Dermis microvascular lymphatic vessel endothelial cell (primary cell): ENCODE data around the gene KRT71. TPM values are rescaled to one million over a fixed set of nuclear protein-coding genes. Genes with fewer than 3 reads are reported as not detected.
"Not testable (repeated sequence)": the region's sequence is repeated elsewhere in the genome, so short reads cannot be mapped to it uniquely, and the experiment has no call there.

ENCODE experiments used
- DNase-seq, 2 donors: peaks; one replicate each; pipeline versions ENCODE4 v3.0.0 to v3.0.0-alpha.2; 2010; ENCODE audit warnings: low read depth in 2 of 2
- total RNA-seq: library from RNA; depleted of rRNA; stranded (reverse); fragments of >200 nt; gene quantifications from 2 replicates; pipeline ENCODE4 v1.2.1, GENCODE V29; 2014

The KRT71 gene
- total RNA-seq: not detected in 2 replicates

GRCh38 chr12:52552681-52553195 lies at the start of gene KRT71:
Gene KRT71, minus strand, starts transcription at chr12:52553145. Its CDS starts 68 bp downstream, at chr12:52553077.
- DNase-seq: no peak

GRCh38 chr12:52602552-52602951 lies 49.6 kb upstream of the KRT71 start:
- DNase-seq: no peak

GRCh38 chr12:52601671-52602070 lies 48.7 kb upstream of the KRT71 start:
- DNase-seq: no peak

- no peak for DNase-seq
These were observed 48.1 kb upstream of the KRT71 start, which contains the start of gene KRT72 for GRCh38 chr12:52600941-52601481. Gene KRT72, minus strand, starts transcription at chr12:52601463. Its CDS starts 11 bp downstream, at chr12:52601452.

- no peak for DNase-seq
These were observed 47.5 kb upstream of the KRT71 start for GRCh38 chr12:52600475-52600874.

- DNase-seq: no peak
These were observed 47.1 kb upstream of the KRT71 start for GRCh38 chr12:52600071-52600470.

- no peak for DNase-seq
These were observed 46.0 kb upstream of the KRT71 start for GRCh38 chr12:52598966-52599365.

- not testable (repeated sequence) for DNase-seq
These were observed 41.3 kb upstream of the KRT71 start for GRCh38 chr12:52594237-52594636.

- no peak for DNase-seq
These were observed 38.6 kb upstream of the KRT71 start for GRCh38 chr12:52591521-52591920.

- no peak for DNase-seq
These were observed 37.1 kb upstream of the KRT71 start for GRCh38 chr12:52590021-52590420.

- no peak for DNase-seq
These were observed 34.6 kb upstream of the KRT71 start for GRCh38 chr12:52587563-52587962.

- DNase-seq: no peak
These were observed 33.0 kb upstream of the KRT71 start for GRCh38 chr12:52585946-52586345.

- no peak for DNase-seq
These were observed 32.1 kb upstream of the KRT71 start for GRCh38 chr12:52585066-52585465.

- no peak for DNase-seq
These were observed 31.3 kb upstream of the KRT71 start for GRCh38 chr12:52584156-52584682.

- peak; percentile 25 to 56 for DNase-seq
These were observed 30.1 kb upstream of the KRT71 start for GRCh38 chr12:52582971-52583456.

- no peak for DNase-seq
These were observed 29.5 kb upstream of the KRT71 start for GRCh38 chr12:52582486-52582885.

GRCh38 chr12:52581481-52581880 lies 28.5 kb upstream of the KRT71 start:
- no peak for DNase-seq

- no peak for DNase-seq
These were observed 28.1 kb upstream of the KRT71 start for GRCh38 chr12:52581066-52581465.

- DNase-seq: no peak
These were observed 27.6 kb upstream of the KRT71 start for GRCh38 chr12:52580496-52580895.

GRCh38 chr12:52579468-52580465 lies 26.8 kb upstream of the KRT71 start:
- no peak for DNase-seq

- no peak for DNase-seq
These were observed 25.5 kb upstream of the KRT71 start for GRCh38 chr12:52578469-52578868.

GRCh38 chr12:52577316-52577715 lies 24.4 kb upstream of the KRT71 start:
- no peak for DNase-seq
